Measurements from ENCODE around the gene LAD1. TPM values are rescaled to one million over a fixed set of nuclear protein-coding genes. Genes with fewer than 3 reads are reported as not detected.

The LAD1 gene, protein sequence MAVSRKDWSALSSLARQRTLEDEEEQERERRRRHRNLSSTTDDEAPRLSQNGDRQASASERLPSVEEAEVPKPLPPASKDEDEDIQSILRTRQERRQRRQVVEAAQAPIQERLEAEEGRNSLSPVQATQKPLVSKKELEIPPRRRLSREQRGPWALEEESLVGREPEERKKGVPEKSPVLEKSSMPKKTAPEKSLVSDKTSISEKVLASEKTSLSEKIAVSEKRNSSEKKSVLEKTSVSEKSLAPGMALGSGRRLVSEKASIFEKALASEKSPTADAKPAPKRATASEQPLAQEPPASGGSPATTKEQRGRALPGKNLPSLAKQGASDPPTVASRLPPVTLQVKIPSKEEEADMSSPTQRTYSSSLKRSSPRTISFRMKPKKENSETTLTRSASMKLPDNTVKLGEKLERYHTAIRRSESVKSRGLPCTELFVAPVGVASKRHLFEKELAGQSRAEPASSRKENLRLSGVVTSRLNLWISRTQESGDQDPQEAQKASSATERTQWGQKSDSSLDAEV
- total RNA-seq (2014; rRNA removed; shearing (Covaris generic)), result not detected in 2 replicates

DNA sequence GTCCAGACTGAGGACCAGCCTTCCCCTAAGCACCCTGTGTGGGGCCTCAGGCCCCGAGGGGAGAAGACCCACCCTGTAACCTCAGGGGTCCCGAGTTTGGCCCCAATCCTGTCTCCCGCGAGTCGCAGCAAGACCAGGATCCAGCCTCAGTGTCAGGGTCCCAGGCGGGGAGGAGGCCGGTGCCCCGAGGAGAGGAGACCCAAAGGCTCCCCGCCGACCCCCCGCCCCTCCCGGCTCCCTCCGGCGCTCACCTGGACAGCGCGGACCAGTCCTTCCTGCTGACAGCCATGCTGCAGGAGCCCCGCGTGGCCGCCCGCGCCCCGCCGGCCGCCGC, at the start of gene LAD1:
LAD1 (minus strand) TSS at position 307 of the 334 bp plus-strand sequence; CDS start at position 289, 18 bp downstream.
- no peak for DNase-seq (ENCODE audit: low spot score)

GRCh38 chr1:201447903-201448871, 49.1 kb upstream of the LAD1 start:
- peak; percentile 62 for DNase-seq (ENCODE audit: low spot score)

GRCh38 chr1:201445310-201445709, 46.2 kb upstream of the LAD1 start:
- no peak for DNase-seq (ENCODE audit: low spot score)

GRCh38 chr1:201444792-201445191, 45.7 kb upstream of the LAD1 start:
- DNase-seq (ENCODE audit: low spot score), result no peak

- no peak for DNase-seq (ENCODE audit: low spot score)
Observed at GRCh38 chr1:201443747-201444146, 44.6 kb upstream of the LAD1 start.

DNA sequence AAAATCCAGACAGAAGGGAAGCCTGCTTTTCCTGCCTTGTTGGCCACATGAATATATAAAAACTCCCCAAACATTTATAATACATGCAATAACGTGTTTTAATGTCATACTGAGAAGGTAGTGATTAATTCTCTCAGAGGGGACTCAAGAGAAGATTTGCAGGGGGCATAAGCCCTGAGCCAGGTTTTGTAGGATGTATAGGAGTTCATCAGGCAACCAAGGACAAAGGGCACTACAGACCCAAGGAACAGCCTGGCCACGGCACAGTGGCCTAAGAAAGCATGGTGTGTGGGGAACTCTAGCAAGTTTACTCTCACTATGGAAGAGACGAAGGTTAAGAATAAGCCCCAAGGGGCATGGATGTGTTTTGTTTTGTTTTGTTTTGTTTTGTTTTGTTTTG, 37.8 kb upstream of the LAD1 start:
- no peak for DNase-seq (ENCODE audit: low spot score)

DNA sequence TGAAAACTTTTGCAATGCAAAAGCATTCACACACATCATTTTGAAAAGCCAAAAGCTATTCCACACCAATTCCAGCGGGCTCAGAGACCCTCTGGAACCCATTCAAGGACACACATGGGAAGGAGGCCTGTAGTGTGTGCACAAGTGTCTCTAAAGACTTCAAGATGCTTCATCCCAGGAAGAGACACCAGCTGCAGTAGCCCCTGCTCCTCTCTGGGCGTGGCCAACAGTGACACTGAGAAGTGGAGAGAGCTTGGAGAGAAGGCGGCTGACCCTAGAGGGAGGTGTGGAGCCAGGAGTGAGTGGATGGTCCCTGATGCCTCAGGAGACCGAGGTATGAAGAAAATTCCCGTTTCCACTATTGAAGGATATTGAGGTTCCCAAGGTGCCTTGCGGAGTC, 37.3 kb upstream of the LAD1 start:
- no peak for DNase-seq (ENCODE audit: low spot score)

DNA sequence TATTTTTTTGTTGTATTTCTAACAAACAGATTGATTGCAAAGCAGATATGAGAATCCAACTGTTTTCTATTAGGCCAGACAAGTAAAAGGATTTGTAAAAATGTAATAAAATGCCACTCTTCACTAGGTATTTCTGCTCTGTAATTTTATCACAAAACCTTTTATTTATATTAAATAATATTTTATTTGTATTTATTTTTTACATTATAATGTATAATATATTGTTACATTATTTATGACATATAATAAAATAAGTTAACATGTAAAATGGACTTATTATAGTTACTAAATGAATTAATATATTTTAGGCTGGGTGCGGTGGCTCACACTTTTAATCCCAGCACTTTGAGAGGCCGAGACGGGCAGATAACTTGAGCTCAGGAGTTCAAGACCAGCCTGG, 35.1 kb upstream of the LAD1 start:
- DNase-seq (ENCODE audit: low spot score), result no peak

- no peak for DNase-seq (ENCODE audit: low spot score)
Observed at GRCh38 chr1:201433609-201434008, 34.5 kb upstream of the LAD1 start.

DNA sequence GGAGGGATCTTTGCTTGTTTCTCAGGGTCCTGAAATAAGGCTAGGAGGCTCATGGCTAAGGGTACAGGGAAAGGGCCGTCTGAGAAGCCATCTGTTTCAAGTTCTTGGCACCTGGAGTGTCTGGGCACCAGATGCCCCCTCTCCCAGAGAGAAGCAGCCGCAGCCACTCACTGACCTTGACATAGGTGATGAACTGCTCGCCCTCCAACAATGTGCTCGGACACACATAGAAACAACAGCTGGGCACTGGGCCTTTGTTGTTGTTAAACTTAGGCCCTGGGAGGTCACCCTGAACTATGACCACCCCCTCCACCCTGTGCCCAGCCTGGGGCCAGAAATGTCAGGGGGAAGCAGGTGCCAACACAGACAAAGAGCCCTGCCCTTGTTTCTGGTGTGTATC, 31.7 kb upstream of the LAD1 start:
- no peak for DNase-seq (ENCODE audit: low spot score)

- DNase-seq (ENCODE audit: low spot score), result no peak
Observed at GRCh38 chr1:201429736-201430501, 30.8 kb upstream of the LAD1 start.

GRCh38 chr1:201427963-201428362, 28.8 kb upstream of the LAD1 start:
- no peak for DNase-seq (ENCODE audit: low spot score)

DNA sequence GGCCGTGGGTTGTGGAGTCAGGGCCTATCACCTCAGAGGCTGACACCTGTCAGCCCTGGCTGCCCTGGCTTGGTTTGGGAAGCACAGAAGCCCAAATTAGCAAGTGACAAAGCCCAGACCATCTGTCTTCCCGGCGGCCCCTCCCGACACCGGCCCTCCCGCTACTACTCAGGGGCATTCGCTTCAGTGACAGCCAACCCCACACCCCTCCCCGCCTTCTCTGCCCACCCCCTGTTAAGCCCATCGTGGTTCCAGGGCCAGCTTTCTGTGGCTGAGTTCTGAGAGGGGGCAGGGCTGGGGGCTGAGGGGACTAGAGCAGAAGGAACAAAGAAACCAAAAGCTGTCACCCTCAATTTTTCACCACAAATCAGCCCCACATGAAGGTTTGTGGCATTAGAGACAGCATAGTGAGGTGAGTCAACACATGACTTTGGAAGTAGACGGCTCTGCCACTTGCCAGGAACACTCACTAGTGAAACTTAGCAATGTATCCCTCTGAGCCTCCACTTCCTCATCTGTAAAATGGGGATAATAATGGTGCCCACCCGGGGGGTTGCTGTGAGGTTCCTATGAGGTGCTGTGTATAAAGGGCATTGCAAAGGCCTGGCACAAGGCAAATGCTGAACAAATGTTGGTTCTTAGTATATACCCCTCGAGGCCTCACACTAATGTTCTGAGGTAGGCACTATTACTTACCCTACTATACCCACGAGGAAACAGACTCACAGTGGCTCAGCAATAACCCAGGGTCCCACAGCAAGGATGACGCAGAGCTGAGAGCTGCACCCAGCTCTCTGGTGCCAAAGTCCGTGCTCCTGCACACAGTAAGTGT, 27.6 kb upstream of the LAD1 start:
- no peak for DNase-seq (ENCODE audit: low spot score)

- DNase-seq (ENCODE audit: low spot score), result no peak
Observed at GRCh38 chr1:201424146-201424545, 25.0 kb upstream of the LAD1 start.

DNA sequence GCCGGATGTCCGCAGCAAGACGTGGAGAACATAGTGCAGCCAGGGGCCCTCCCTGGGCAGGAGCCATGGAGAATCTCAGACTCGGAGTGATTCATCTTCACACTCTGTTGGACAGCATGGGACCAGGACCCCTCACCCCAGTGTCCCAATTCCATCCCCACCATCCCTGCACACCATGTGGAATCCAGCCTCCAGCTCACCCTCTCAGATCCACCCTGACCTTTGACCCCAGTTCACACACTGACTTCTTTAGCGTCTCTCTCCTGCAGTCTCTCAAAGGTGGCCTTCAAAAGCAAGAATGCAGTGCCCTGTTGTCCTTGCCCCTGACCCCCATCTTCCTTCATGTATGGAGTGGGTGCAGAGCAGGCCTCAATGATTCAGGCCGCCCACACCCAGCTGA, 24.5 kb upstream of the LAD1 start:
- no peak for DNase-seq (ENCODE audit: low spot score)

DNA sequence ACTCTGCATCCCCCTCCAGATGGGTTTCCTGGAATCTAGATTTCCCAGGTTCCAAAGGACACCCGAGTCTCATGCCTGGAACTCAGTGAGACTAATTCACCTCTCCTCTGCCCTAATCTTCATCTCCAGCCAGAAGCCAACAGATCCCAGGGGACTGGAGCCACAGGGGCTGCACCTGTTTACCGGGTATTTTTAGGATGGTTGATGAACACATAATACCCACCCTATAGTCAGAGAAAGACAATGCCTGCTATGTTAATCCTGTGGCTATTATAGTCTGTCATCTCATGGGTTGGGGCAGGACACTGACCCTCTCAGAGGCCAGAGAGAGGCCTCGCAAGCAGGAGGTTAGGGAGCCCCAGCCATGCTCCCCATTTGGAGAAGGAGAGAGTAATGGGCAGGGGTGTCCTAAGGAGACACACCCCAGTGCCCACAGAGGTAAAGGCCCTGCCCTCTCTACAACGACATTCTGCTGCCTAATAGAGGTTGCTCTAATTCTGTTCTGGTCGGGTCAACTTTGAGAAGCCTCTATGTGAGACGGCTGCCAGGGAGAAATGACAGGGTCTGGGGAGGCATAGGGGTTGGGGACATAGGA, 23.4 kb upstream of the LAD1 start:
- DNase-seq (ENCODE audit: low spot score), result no peak

GRCh38 chr1:201422026-201422425, 22.9 kb upstream of the LAD1 start:
- no peak for DNase-seq (ENCODE audit: low spot score)

GRCh38 chr1:201421041-201421440, 21.9 kb upstream of the LAD1 start:
- DNase-seq (ENCODE audit: low spot score), result no peak

DNA sequence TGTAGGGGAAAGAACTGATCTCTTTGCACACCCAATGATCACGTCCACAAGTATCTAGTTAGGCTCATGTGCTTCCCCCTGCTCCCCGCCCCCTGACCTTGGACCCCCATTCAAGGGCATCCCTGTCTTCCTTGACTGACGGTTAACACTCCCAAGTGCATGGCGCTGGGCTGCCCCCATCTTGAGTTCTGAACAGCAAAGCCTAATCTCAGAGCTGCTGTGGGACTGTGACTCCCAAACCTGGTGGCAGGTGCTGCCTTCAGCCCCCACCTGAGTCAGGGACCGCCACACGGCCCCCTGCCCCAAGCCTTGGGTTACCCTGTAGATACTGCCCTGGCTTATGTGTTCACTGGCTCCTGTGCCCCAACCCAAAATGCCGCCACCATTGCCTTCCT, 21.5 kb upstream of the LAD1 start:
- no peak for DNase-seq (ENCODE audit: low spot score)
